ENCODE results near the gene RPUSD1. TPM values are rescaled to one million over a fixed set of nuclear protein-coding genes. Genes with fewer than 3 reads are reported as not detected.

RPUSD1 gene
- total and polyA plus RNA-seq, 7 donors, result 10.7 to 31.1 (median 14.7) TPM

DNA sequence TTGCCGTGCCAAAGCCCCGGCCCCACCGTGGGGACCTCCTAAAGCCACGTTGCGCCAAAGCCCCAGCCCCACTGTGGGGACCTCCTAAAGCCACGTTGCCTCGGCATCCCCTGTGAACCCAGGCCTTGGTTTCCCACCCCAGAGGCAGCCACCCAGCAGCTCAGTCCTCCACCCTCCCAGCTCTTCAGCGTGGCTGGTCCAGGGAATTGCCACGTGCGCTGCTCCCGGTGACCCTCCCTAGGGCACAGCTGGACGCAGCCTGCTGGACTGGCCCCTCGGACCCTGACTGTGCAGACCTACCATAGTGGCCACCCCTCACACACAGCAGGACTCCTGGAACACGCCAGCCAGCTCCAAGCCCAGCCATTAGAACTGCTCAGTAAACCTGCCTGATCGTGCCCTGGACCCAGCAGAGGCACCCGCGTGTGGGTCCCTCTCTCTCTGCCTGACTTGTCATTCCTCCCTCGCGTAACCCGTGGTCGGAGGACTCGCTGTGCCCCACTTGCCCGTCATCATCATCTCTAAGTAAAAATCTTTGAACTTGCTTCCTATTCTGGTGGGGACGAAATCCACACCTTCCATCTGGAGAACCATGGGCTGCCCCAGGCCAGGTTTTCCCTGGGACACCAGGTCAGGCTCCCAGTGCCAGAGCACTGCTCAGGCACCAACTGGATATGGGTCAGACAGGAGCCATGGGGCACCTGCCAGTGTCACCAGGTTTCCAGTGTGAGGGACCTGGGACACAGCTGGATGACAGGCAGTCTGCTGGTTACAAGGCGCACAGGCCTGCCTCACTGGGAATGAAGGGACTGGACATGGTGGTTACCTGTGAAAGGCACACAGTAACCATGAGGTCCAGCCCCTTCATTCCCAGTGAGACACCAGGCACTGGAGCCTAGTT, 53.0 kb downstream of the RPUSD1 start:
- no peak for TF ChIP-seq POLR2AphosphoS5 (IDR thresholded peaks at IDR 0.05)
- TF ChIP-seq CTCF (IDR thresholded peaks at IDR 0.05), result no peak
- no peak for TF ChIP-seq POLR2A (IDR thresholded peaks at IDR 0.05)
- no peak for TF ChIP-seq EP300 (IDR thresholded peaks at IDR 0.05)
- H3K27me3 ChIP-seq, result no peaks in the 10 kb centered on the region
- H3K27ac ChIP-seq, result no peak overlapping the region
- DNase-seq, result no peak
- no peak overlapping the region for H3K4me3 ChIP-seq
- intact Hi-C loops (cut with DNase I), result no loop called here
- H3K36me3 ChIP-seq, result peaks cover 28 to 76% (median 37%) of the 10 kb centered on the region in 4 donors
- H3K9me3 ChIP-seq, result no peaks in the 10 kb centered on the region
- 96% methylated on average over 25 of the region's 25 CpGs for WGBS, 2 donors
- H3K4me1 ChIP-seq, result peaks cover 0 to 10% (median 9%) of the 10 kb centered on the region in 4 donors

Small RNAs within 50 kb of the gene (small RNA-seq; reads per million reads assigned to genes)
- 0 reads per million in 3 donors for gene MIR662

Other genes with a start within 250 kb of the RPUSD1 start
- gene PRR35, start 228.0 kb downstream of the RPUSD1 start, total RNA-seq, result not detected
- gene PRR35, start 228.0 kb downstream of the RPUSD1 start, polyA plus RNA-seq, result not detected
- 1 to 10 TPM; 1.5 to 4.2 (median 1.7) TPM for gene NHLRC4, start 221.4 kb downstream of the RPUSD1 start, total RNA-seq
- gene NHLRC4, start 221.4 kb downstream of the RPUSD1 start, polyA plus RNA-seq, result 1 to 10 TPM in 1 of 3 donors, under 1 TPM in 2; 0.60 to 1.5 (median 0.69) TPM
- gene PIGQ, start 218.4 kb downstream of the RPUSD1 start, total RNA-seq, result 10 to 100 TPM; 15.5 to 45.7 (median 22.6) TPM
- 10 to 100 TPM; 11.1 to 47.4 (median 12.0) TPM for gene PIGQ, start 218.4 kb downstream of the RPUSD1 start, polyA plus RNA-seq
- 10 to 100 TPM; 16.8 to 32.7 (median 17.9) TPM for gene RAB40C, start 198.3 kb downstream of the RPUSD1 start, total RNA-seq
- 10 to 100 TPM; 28.8 to 41.2 (median 38.3) TPM for gene RAB40C, start 198.3 kb downstream of the RPUSD1 start, polyA plus RNA-seq
- gene WFIKKN1, start 157.4 kb downstream of the RPUSD1 start, total RNA-seq, result 1 to 10 TPM in 1 of 4 donors, under 1 TPM in 3; 0.27 to 1.4 (median 0.43) TPM
- gene WFIKKN1, start 157.4 kb downstream of the RPUSD1 start, polyA plus RNA-seq, result under 1 TPM; 0.46 to 0.80 (median 0.60) TPM
- 100 to 1,000 TPM; 101 to 163 (median 157) TPM for gene METTL26, start 152.1 kb downstream of the RPUSD1 start, total RNA-seq
- gene METTL26, start 152.1 kb downstream of the RPUSD1 start, polyA plus RNA-seq, result 100 to 1,000 TPM in 1 of 3 donors, 10 to 100 TPM in 2; 79.5 to 132 (median 87.1) TPM
- 10 to 100 TPM; 52.1 to 63.4 (median 55.6) TPM for gene MCRIP2, start 146.6 kb downstream of the RPUSD1 start, total RNA-seq
- 100 to 1,000 TPM; 106 to 132 (median 131) TPM for gene MCRIP2, start 146.6 kb downstream of the RPUSD1 start, polyA plus RNA-seq
- 10 to 100 TPM in 3 of 4 donors, 1 to 10 TPM in 1; 6.6 to 37.1 (median 13.7) TPM for gene WDR90, start 139.0 kb downstream of the RPUSD1 start, total RNA-seq
- 10 to 100 TPM in 1 of 3 donors, 1 to 10 TPM in 2; 5.4 to 49.0 (median 7.2) TPM for gene WDR90, start 139.0 kb downstream of the RPUSD1 start, polyA plus RNA-seq
- gene RHOT2, start 120.2 kb downstream of the RPUSD1 start, total RNA-seq, result 10 to 100 TPM; 35.3 to 58.8 (median 48.8) TPM
- gene RHOT2, start 120.2 kb downstream of the RPUSD1 start, polyA plus RNA-seq, result 100 to 1,000 TPM in 1 of 3 donors, 10 to 100 TPM in 2; 48.3 to 159 (median 52.9) TPM
- 1 to 10 TPM in 2 of 4 donors, under 1 TPM in 1, not detected in 1; 0.68 to 6.1 (median 1.5) TPM for gene RHBDL1, start 112.7 kb downstream of the RPUSD1 start, total RNA-seq
- gene RHBDL1, start 112.7 kb downstream of the RPUSD1 start, polyA plus RNA-seq, result 1 to 10 TPM in 1 of 3 donors, under 1 TPM in 1, not detected in 1; 0.46 to 5.6 TPM
- 100 to 1,000 TPM; 109 to 183 (median 174) TPM for gene STUB1, start 108.0 kb downstream of the RPUSD1 start, total RNA-seq
- gene STUB1, start 108.0 kb downstream of the RPUSD1 start, polyA plus RNA-seq, result 100 to 1,000 TPM; 104 to 136 (median 122) TPM
- 10 to 100 TPM; 52.8 to 93.4 (median 73.8) TPM for gene JMJD8, start 104.0 kb downstream of the RPUSD1 start, total RNA-seq
- 10 to 100 TPM; 18.7 to 49.3 (median 22.2) TPM for gene JMJD8, start 104.0 kb downstream of the RPUSD1 start, polyA plus RNA-seq
- gene WDR24, start 98.0 kb downstream of the RPUSD1 start, total RNA-seq, result 10 to 100 TPM in 2 of 4 donors, 1 to 10 TPM in 2; 6.4 to 17.7 (median 9.9) TPM
- 1 to 10 TPM; 2.4 to 9.8 (median 3.5) TPM for gene WDR24, start 98.0 kb downstream of the RPUSD1 start, polyA plus RNA-seq
- gene FBXL16, start 82.6 kb downstream of the RPUSD1 start, total RNA-seq, result 1 to 10 TPM in 3 of 4 donors, under 1 TPM in 1; 0.16 to 1.6 (median 1.4) TPM
- 1 to 10 TPM in 1 of 3 donors, under 1 TPM in 1, not detected in 1; 0.60 to 2.4 TPM for gene FBXL16, start 82.6 kb downstream of the RPUSD1 start, polyA plus RNA-seq
- 10 to 100 TPM; 27.8 to 49.9 (median 32.2) TPM for gene METRN, start 73.3 kb downstream of the RPUSD1 start, total RNA-seq
- gene METRN, start 73.3 kb downstream of the RPUSD1 start, polyA plus RNA-seq, result 10 to 100 TPM; 16.5 to 32.8 (median 31.8) TPM
- gene ANTKMT, start 67.2 kb downstream of the RPUSD1 start, total RNA-seq, result 10 to 100 TPM; 27.1 to 53.1 (median 39.5) TPM
- gene ANTKMT, start 67.2 kb downstream of the RPUSD1 start, polyA plus RNA-seq, result 10 to 100 TPM; 18.6 to 38.1 (median 21.3) TPM
- gene CCDC78, start 61.9 kb downstream of the RPUSD1 start, total RNA-seq, result under 1 TPM in 1 of 4 donors, not detected in 3; 0.49 TPM
- gene CCDC78, start 61.9 kb downstream of the RPUSD1 start, polyA plus RNA-seq, result 1 to 10 TPM in 1 of 3 donors, not detected in 2; 3.4 TPM
- 1 to 10 TPM; 2.6 to 4.6 (median 3.8) TPM for gene HAGHL, start 61.3 kb downstream of the RPUSD1 start, total RNA-seq
- 10 to 100 TPM in 1 of 3 donors, 1 to 10 TPM in 1, under 1 TPM in 1; 0.92 to 10.5 (median 1.2) TPM for gene HAGHL, start 61.3 kb downstream of the RPUSD1 start, polyA plus RNA-seq
- 10 to 100 TPM; 18.9 to 28.5 (median 23.8) TPM for gene CIAO3, start 47.4 kb downstream of the RPUSD1 start, total RNA-seq
- 10 to 100 TPM; 18.6 to 51.0 (median 25.4) TPM for gene CIAO3, start 47.4 kb downstream of the RPUSD1 start, polyA plus RNA-seq
- gene MSLN, start 27.6 kb downstream of the RPUSD1 start, total RNA-seq, result under 1 TPM in 1 of 4 donors, not detected in 3; 0.54 TPM
- gene MSLN, start 27.6 kb downstream of the RPUSD1 start, polyA plus RNA-seq, result 1 to 10 TPM; 1.2 to 3.5 (median 1.2) TPM
- gene CHTF18, start 239 bp upstream of the RPUSD1 start, total RNA-seq, result 1 to 10 TPM; 2.8 to 7.7 (median 5.1) TPM
- 10 to 100 TPM in 1 of 3 donors, 1 to 10 TPM in 2; 1.8 to 29.2 (median 1.8) TPM for gene CHTF18, start 239 bp upstream of the RPUSD1 start, polyA plus RNA-seq
- not detected for gene GNG13, start 12.4 kb upstream of the RPUSD1 start, total RNA-seq
- gene GNG13, start 12.4 kb upstream of the RPUSD1 start, polyA plus RNA-seq, result 1 to 10 TPM in 1 of 3 donors, under 1 TPM in 2; 0.47 to 1.2 (median 0.92) TPM
- 10 to 100 TPM; 19.9 to 34.1 (median 31.0) TPM for gene LMF1, start 182.6 kb upstream of the RPUSD1 start, total RNA-seq
- 10 to 100 TPM in 1 of 3 donors, 1 to 10 TPM in 2; 1.2 to 13.2 (median 1.6) TPM for gene LMF1, start 182.6 kb upstream of the RPUSD1 start, polyA plus RNA-seq
- 1 to 10 TPM in 3 of 4 donors, under 1 TPM in 1; 0.49 to 3.4 (median 3.0) TPM for gene SOX8, start 193.4 kb upstream of the RPUSD1 start, total RNA-seq
- gene SOX8, start 193.4 kb upstream of the RPUSD1 start, polyA plus RNA-seq, result 1 to 10 TPM in 1 of 3 donors, under 1 TPM in 1, not detected in 1; under 0.01 to 2.5 TPM

Measured in sigmoid colon (tissue), 7 donors.